ENCODE results near the gene AP5B1. TPM values are rescaled to one million over a fixed set of nuclear protein-coding genes. Genes with fewer than 3 reads are reported as not detected.

The AP5B1 gene, protein sequence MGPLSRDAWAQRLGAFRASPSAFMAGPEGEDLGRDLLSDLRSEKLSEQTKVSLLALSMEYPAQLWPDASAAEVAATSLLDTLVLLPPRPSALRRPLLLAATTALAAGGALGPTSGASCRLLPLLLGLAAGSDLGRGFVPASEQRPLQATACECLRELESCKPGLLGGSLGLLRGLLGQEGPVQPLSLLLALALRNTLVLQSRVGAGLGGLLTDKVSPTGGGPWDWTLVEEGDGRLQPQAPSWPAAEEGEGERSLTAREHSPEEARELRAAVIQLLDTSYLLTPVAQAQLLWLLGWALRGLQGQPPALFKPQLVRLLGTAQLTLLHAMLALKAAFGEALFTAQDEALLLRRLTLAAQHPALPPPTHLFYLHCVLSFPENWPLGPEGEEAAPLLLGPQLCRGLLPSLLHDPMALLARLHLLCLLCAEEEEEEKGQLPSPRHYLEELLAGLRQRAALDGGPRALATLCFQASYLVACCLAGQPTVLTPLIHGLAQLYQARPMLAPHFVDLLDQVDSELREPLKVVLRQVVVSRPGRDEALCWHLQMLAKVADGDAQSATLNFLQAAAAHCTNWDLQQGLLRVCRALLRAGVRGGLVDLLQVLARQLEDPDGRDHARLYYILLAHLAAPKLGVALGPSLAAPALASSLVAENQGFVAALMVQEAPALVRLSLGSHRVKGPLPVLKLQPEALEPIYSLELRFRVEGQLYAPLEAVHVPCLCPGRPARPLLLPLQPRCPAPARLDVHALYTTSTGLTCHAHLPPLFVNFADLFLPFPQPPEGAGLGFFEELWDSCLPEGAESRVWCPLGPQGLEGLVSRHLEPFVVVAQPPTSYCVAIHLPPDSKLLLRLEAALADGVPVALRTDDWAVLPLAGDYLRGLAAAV
- 13.5 and 14.6 TPM in 2 replicates for polyA plus RNA-seq (2013)

GRCh38 chr11:65780770-65781151 lies at the start of gene AP5B1:
Gene AP5B1, minus strand, starts transcription at chr11:65780976. Its CDS starts 385 bp downstream, at chr11:65780591.
- Histone ChIP-seq H3K14ac (ENCODE audit: low read length) (peak within 1 kb of the TSS; percentile 100), H4K91ac (ENCODE audit: low read depth, low read length) (peak within 1 kb of the TSS; percentile 100), H2BK12ac (ENCODE audit: low read length) (peak within 1 kb of the TSS; percentile 92), H3K9me3 (ENCODE audit: insufficient read depth, low read depth, low read length) (peaks cover 2% of the 10 kb centered on the region), H2BK5ac (ENCODE audit: low read depth, low read length, poor library complexity) (peak within 1 kb of the TSS; percentile 98), H3K27me3 (ENCODE audit: insufficient read depth, low read length) (no peaks in the 10 kb centered on the region), H3K23ac (ENCODE audit: low read length) (no peak within 1 kb of the TSS), H3K9ac (ENCODE audit: low read length) (peak within 1 kb of the TSS; percentile 91), H3K27ac (ENCODE audit: low read depth, low read length) (peak within 1 kb of the TSS; percentile 96), H3K4me3 (ENCODE audit: low read depth, low read length) (peak within 1 kb of the TSS; percentile 82), H3K4ac (ENCODE audit: low read depth, low read length) (peak within 1 kb of the TSS; percentile 100), H4K8ac (ENCODE audit: low read depth, low read length) (peak within 1 kb of the TSS; percentile 97), H3K79me1 (ENCODE audit: low read length) (peaks cover 61% of the 10 kb centered on the region), H4K12ac (ENCODE audit: low read depth, low read length) (peak within 1 kb of the TSS; percentile 89), H2BK120ac (ENCODE audit: insufficient read depth, low read length, poor library complexity) (peak within 1 kb of the TSS; percentile 97), H3K18ac (ENCODE audit: low read length) (peak within 1 kb of the TSS; percentile 99), H2AFZ (ENCODE audit: insufficient read depth, low read length, poor library complexity) (peak within 1 kb of the TSS; percentile 93), H3K4me2 (ENCODE audit: low read length) (peak within 1 kb of the TSS; percentile 93), H3K4me1 (ENCODE audit: control insufficient read depth in 1 of 2, insufficient read depth in 2 of 2, low read length in 2 of 2) (peaks cover 39 to 45% of the 10 kb centered on the region in 2 experiments), H3K79me2 (ENCODE audit: control insufficient read depth, insufficient read depth, low read length, poor library complexity) (peaks cover 27% of the 10 kb centered on the region), H2AK5ac (ENCODE audit: low read length) (peak within 1 kb of the TSS; percentile 96), H3K36me3 (ENCODE audit: control insufficient read depth in 1 of 2, insufficient read depth in 2 of 2, low read length in 2 of 2) (peaks cover 22% of the 10 kb centered on the region in 2 experiments)
- WGBS (ENCODE audit: extremely low coverage, insufficient coverage, insufficient read length): no CpG with 5 or more reads among the region's 59 CpGs
- peak; percentile 80 to 86 for DNase-seq

- H3K4me2 ChIP-seq (ENCODE audit: low read length): no peak overlapping the region
- no peak overlapping the region for H2AFZ ChIP-seq (ENCODE audit: insufficient read depth, low read length, poor library complexity)
- H3K9me3 ChIP-seq (ENCODE audit: insufficient read depth, low read depth, low read length): peaks cover 3% of the 10 kb centered on the region
- no peak for DNase-seq
- H3K79me2 ChIP-seq (ENCODE audit: control insufficient read depth, insufficient read depth, low read length, poor library complexity): no peaks in the 10 kb centered on the region
- no peak overlapping the region for H2BK5ac ChIP-seq (ENCODE audit: low read depth, low read length, poor library complexity)
- H3K4ac ChIP-seq (ENCODE audit: low read depth, low read length): no peak overlapping the region
- H4K91ac ChIP-seq (ENCODE audit: low read depth, low read length): no peak overlapping the region
- no peak overlapping the region for H3K9ac ChIP-seq (ENCODE audit: low read length)
- H4K12ac ChIP-seq (ENCODE audit: low read depth, low read length): no peak overlapping the region
- H3K4me3 ChIP-seq (ENCODE audit: low read depth, low read length): no peak overlapping the region
- H3K27ac ChIP-seq (ENCODE audit: low read depth, low read length): no peak overlapping the region
- no peak overlapping the region for H3K23ac ChIP-seq (ENCODE audit: low read length)
- H3K27me3 ChIP-seq (ENCODE audit: insufficient read depth, low read length): no peaks in the 10 kb centered on the region
- no peak overlapping the region for H2BK12ac ChIP-seq (ENCODE audit: low read length)
- H3K14ac ChIP-seq (ENCODE audit: low read length): no peak overlapping the region
- peaks cover 5% of the 10 kb centered on the region for H3K79me1 ChIP-seq (ENCODE audit: low read length)
- peaks cover 0 to 9% of the 10 kb centered on the region in 2 experiments for H3K4me1 ChIP-seq (ENCODE audit: control insufficient read depth in 1 of 2, insufficient read depth in 2 of 2, low read length in 2 of 2)
- no CpG with 5 or more reads among the region's 4 CpGs for WGBS (ENCODE audit: extremely low coverage, insufficient coverage, insufficient read length)
- H2AK5ac ChIP-seq (ENCODE audit: low read length): no peak overlapping the region
- no peaks in the 10 kb centered on the region for H3K36me3 ChIP-seq (ENCODE audit: control insufficient read depth in 1 of 2, insufficient read depth in 2 of 2, low read length in 2 of 2)
- H3K18ac ChIP-seq (ENCODE audit: low read length): no peak overlapping the region
- no peak overlapping the region for H2BK120ac ChIP-seq (ENCODE audit: insufficient read depth, low read length, poor library complexity)
- no peak overlapping the region for H4K8ac ChIP-seq (ENCODE audit: low read depth, low read length)
Measured at GRCh38 chr11:65829459-65829858, 48.7 kb upstream of the AP5B1 start.

DNA sequence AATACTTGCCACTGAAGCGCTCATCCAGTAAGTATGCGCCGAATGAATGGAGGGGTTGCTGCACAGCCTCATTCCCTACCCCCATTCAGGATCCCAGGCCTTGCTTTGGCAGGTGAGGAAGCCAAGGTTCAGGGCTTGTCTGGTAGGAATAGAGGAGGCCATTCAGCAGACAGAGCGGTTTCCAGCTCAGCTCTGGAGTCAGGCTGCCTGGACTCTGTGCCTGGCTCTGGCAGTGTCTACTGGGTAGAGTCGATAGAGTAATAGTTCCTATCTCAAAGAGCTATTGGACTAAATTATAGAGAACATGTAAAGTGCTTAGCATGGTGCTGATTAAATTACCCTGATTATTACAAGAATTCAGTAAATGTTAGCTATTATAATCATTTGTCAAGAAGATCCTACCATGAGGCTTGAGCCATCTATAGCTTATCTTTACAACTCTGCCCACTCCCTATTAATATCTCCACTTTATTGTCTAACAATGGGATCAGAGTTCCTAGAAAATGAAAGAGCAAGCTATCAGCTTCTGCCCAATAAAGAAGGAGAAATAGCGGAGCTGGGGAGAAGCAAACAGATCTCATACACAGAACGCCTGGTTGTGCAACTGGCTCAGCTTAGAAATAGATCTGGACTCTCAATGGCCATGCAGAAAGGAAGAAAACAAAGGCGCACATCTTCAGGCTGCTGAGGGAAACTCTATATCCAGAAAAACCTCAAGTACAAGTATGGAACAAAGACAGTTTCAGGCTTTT lies 46.4 kb upstream of the AP5B1 start:
- Histone ChIP-seq H3K79me1 (ENCODE audit: low read length) (no peaks in the 10 kb centered on the region), H3K79me2 (ENCODE audit: control insufficient read depth, insufficient read depth, low read length, poor library complexity) (no peaks in the 10 kb centered on the region), H4K91ac (ENCODE audit: low read depth, low read length) (no peak overlapping the region), H3K4me3 (ENCODE audit: low read depth, low read length) (no peak overlapping the region), H3K23ac (ENCODE audit: low read length) (no peak overlapping the region), H3K4me1 (ENCODE audit: control insufficient read depth in 1 of 2, insufficient read depth in 2 of 2, low read length in 2 of 2) (no peaks in the 10 kb centered on the region), H3K18ac (ENCODE audit: low read length) (no peak overlapping the region), H4K8ac (ENCODE audit: low read depth, low read length) (no peak overlapping the region), H3K27ac (ENCODE audit: low read depth, low read length) (no peak overlapping the region), H2BK12ac (ENCODE audit: low read length) (no peak overlapping the region), H3K14ac (ENCODE audit: low read length) (no peak overlapping the region), H2BK120ac (ENCODE audit: insufficient read depth, low read length, poor library complexity) (no peak overlapping the region), H3K36me3 (ENCODE audit: control insufficient read depth in 1 of 2, insufficient read depth in 2 of 2, low read length in 2 of 2) (no peaks in the 10 kb centered on the region), H2AFZ (ENCODE audit: insufficient read depth, low read length, poor library complexity) (no peak overlapping the region), H2AK5ac (ENCODE audit: low read length) (no peak overlapping the region), H3K27me3 (ENCODE audit: insufficient read depth, low read length) (no peaks in the 10 kb centered on the region), H3K9me3 (ENCODE audit: insufficient read depth, low read depth, low read length) (no peaks in the 10 kb centered on the region), H3K4me2 (ENCODE audit: low read length) (no peak overlapping the region), H2BK5ac (ENCODE audit: low read depth, low read length, poor library complexity) (no peak overlapping the region), H3K9ac (ENCODE audit: low read length) (no peak overlapping the region), H3K4ac (ENCODE audit: low read depth, low read length) (no peak overlapping the region), H4K12ac (ENCODE audit: low read depth, low read length) (no peak overlapping the region)
- no CpG with 5 or more reads among the region's 8 CpGs for WGBS (ENCODE audit: extremely low coverage, insufficient coverage, insufficient read length)
- DNase-seq: no peak

Measured in trophoblast cell (in vitro differentiated cells and primary cell).